Spleen (tissue), 11 donors: ENCODE data around the gene KIAA1143. TPM values are rescaled to one million over a fixed set of nuclear protein-coding genes. Genes with fewer than 3 reads are reported as not detected.

Experiments
- DNase-seq: peaks from one replicate; pipeline ENCODE4 v3.0.0-alpha.2; 2020
- H3K27ac ChIP-seq, 8 donors: fragments of 200-600 bp; sonication (generic) in 7 of 8; 1 replicate in 4 of 8; 2 replicates in 4 of 8; pipeline versions ENCODE4 v1.5.0 to v1.8.0; 2016 to 2021; ENCODE audit warnings: inconsistent platforms in 4 of 8, mild to moderate bottlenecking in 4 of 8, moderate library complexity in 1 of 8
- H3K27me3 ChIP-seq, 7 donors: fragments of 200-600 bp; sonication (generic) in 6 of 7; replicated peaks in 1 of 7; 1 replicate in 4 of 7; 2 replicates in 3 of 7; pipeline versions ENCODE4 v1.5.0 to v1.8.0; 2016 to 2021; ENCODE audit warnings: inconsistent platforms in 3 of 7, mild to moderate bottlenecking in 1 of 7
- H3K36me3 ChIP-seq, 6 donors: fragments of 200-600 bp; sonication (generic) in 5 of 6; 1 replicate in 4 of 6; 2 replicates in 2 of 6; pipeline versions ENCODE4 v1.5.0 to v1.8.0; 2016 to 2021; ENCODE audit warnings: inconsistent platforms in 2 of 6
- H3K4me1 ChIP-seq, 6 donors: fragments of 200-600 bp; sonication (generic) in 5 of 6; 1 replicate in 3 of 6; 2 replicates in 3 of 6; pipeline versions ENCODE4 v1.5.0 to v1.8.0; 2016 to 2021; ENCODE audit warnings: inconsistent platforms in 3 of 6
- H3K4me3 ChIP-seq, 8 donors: fragments of 200-600 bp; sonication (generic) in 7 of 8; 1 replicate in 4 of 8; 2 replicates in 4 of 8; pipeline versions ENCODE4 v1.5.0 to v1.8.0; 2016 to 2021; ENCODE audit warnings: inconsistent platforms in 4 of 8, mild to moderate bottlenecking in 4 of 8, moderate library complexity in 2 of 8
- H3K9me3 ChIP-seq, 8 donors: fragments of 200-600 bp; sonication (generic) in 7 of 8; 1 replicate in 4 of 8; 2 replicates in 4 of 8; pipeline versions ENCODE4 v1.5.0 to v1.8.0; 2016 to 2021; ENCODE audit warnings: inconsistent platforms in 4 of 8
- POLR2A ChIP-seq, 3 donors: fragments of 450-650 bp; IDR thresholded peaks; one replicate each; pipeline ENCODE4 v1.5.1; 2017; ENCODE audit warnings: antibody characterized with exemption in 3 of 3, mild to moderate bottlenecking in 1 of 3
- POLR2AphosphoS5 ChIP-seq, 3 donors: sonication (generic); formaldehyde crosslinking; IDR thresholded peaks; one replicate each; pipeline ENCODE4 v1.5.1; 2017; ENCODE audit warnings: antibody characterized with exemption in 3 of 3
- WGBS, 5 donors: extraction: QIAGEN DNeasy Blood & Tissue Kit in 3 of 5; methylation state at CpG; one replicate each; pipeline versions ENCODE4 v1.1.5 to v1.1.7; 2013 to 2018; 5-methylcytosine and 5-hydroxymethylcytosine counted together
- intact Hi-C: fragments of 100-400 bp; cut with DNase I; formaldehyde crosslinking; loops from one replicate; pipeline ENCODE4 v1.15.0; 2023; ENCODE audit warnings: low total_unique reads
- polyA plus RNA-seq, 3 donors: library from polyadenylated mRNA; stranded (reverse); fragments of 200-250 nt; gene quantifications; one replicate each; pipeline ENCODE4 v1.2.1, GENCODE V29; 2013
- total RNA-seq, 7 donors: library from RNA; depleted of rRNA in 3 of 7; stranded (reverse); fragments of >200 nt in 3 of 7; fragmentation: NEBNext Ultra II Directional in 4 of 7; extraction: Animal tissue kit (Norgen Biotek cat#: 25700) in 4 of 7; gene quantifications; one replicate each; pipeline versions ENCODE4 v1.1.0 to v1.2.1, GENCODE V29; 2016 to 2021
- TF ChIP-seq, protein P1 (sequence below), 11 experiments: fragments of 200-600 bp in 7 of 11; fragments of 450-650 bp in 4 of 11; sonication (generic) in 4 of 11; IDR thresholded peaks in 8 of 11; conservative IDR thresholded peaks in 3 of 11; 1 replicate in 7 of 11; 2 replicates in 4 of 11; pipeline versions ENCODE4 v1.4.0 to v1.8.0; 2016 to 2021; ENCODE audit warnings: antibody characterized with exemption in 11 of 11, inconsistent platforms in 4 of 11, mild to moderate bottlenecking in 1 of 11
- donor health status: healthy with polysubstance abuse.
- donor health status: DM: no; HTN: no; CAD: no; lungs with moderate emphysema.
- donor health status: DM: no; HTN: no; CAD: no.
- donor health status: Bipolar disorder and iron deficiency.
- donor health status: healthy.
- donor health status: DM: no; HTN: no; CAD: no.
- donor health status: DM: yes; HTN: yes; CAD: no.

Gene KIAA1143
- total and polyA plus RNA-seq, 10 donors: 6.8 to 25.6 (median 21.1) TPM

GRCh38 chr3:44712455-44713075 lies 48.9 kb downstream of the KIAA1143 start, which contains the start of gene ZNF502:
Gene ZNF502, plus strand, starts transcription at chr3:44712660. Its CDS starts 7,602 bp downstream, at chr3:44720262.
- Histone ChIP-seq H3K36me3 (peaks cover 0 to 27% (median 4%) of the 10 kb centered on the region in 6 donors), H3K4me1 (peaks cover 0 to 11% (median 6%) of the 10 kb centered on the region in 6 donors), H3K9me3 (peaks cover 9 to 89% (median 65%) of the 10 kb centered on the region in 8 donors), H3K4me3 (peak within 1 kb of the TSS; percentile 41 to 89 (median 72)), H3K27ac (peak within 1 kb of the TSS in 7 of 8 donors; percentile 68 to 79 (median 72)), H3K27me3 (peaks cover 0 to 21% (median 0%) of the 10 kb centered on the region in 7 donors)
- 3 to 5% (median 4%) methylated on average over 33 to 36 of the region's 36 CpGs for WGBS, 5 donors
- TF ChIP-seq POLR2AphosphoS5 (IDR thresholded peaks at IDR 0.05) (peak; percentile 72 to 83 (median 78)), POLR2A (IDR thresholded peaks at IDR 0.05) (no peak)
- TF ChIP-seq, protein P1, sequence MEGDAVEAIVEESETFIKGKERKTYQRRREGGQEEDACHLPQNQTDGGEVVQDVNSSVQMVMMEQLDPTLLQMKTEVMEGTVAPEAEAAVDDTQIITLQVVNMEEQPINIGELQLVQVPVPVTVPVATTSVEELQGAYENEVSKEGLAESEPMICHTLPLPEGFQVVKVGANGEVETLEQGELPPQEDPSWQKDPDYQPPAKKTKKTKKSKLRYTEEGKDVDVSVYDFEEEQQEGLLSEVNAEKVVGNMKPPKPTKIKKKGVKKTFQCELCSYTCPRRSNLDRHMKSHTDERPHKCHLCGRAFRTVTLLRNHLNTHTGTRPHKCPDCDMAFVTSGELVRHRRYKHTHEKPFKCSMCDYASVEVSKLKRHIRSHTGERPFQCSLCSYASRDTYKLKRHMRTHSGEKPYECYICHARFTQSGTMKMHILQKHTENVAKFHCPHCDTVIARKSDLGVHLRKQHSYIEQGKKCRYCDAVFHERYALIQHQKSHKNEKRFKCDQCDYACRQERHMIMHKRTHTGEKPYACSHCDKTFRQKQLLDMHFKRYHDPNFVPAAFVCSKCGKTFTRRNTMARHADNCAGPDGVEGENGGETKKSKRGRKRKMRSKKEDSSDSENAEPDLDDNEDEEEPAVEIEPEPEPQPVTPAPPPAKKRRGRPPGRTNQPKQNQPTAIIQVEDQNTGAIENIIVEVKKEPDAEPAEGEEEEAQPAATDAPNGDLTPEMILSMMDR (IDR thresholded peaks at IDR 0.05 in 8 of 11, conservative IDR thresholded peaks at IDR 0.05 in 3 of 11): peak in 8 of 11 experiments; percentile 5 to 47 (median 33)
- intact Hi-C loops: no loop called here
- peak; percentile 89 for DNase-seq

Other genes starting within 250 kb of the KIAA1143 start
- gene ZKSCAN7, start 206.4 kb downstream of the KIAA1143 start, total RNA-seq: 1 to 10 TPM; 3.9 to 6.0 (median 5.1) TPM
- 1 to 10 TPM; 1.8 to 2.2 (median 1.9) TPM for gene ZKSCAN7, start 206.4 kb downstream of the KIAA1143 start, polyA plus RNA-seq
- gene ZNF660, start 176.7 kb downstream of the KIAA1143 start, total RNA-seq: 1 to 10 TPM; 2.7 to 5.4 (median 4.3) TPM
- gene ZNF660, start 176.7 kb downstream of the KIAA1143 start, polyA plus RNA-seq: under 1 TPM; 0.61 to 0.80 (median 0.62) TPM
- gene ZNF197, start 136.6 kb downstream of the KIAA1143 start, total RNA-seq: 10 to 100 TPM; 13.1 to 21.0 (median 17.4) TPM
- gene ZNF197, start 136.6 kb downstream of the KIAA1143 start, polyA plus RNA-seq: 1 to 10 TPM; 4.9 to 6.7 (median 6.1) TPM
- 10 to 100 TPM in 6 of 7 donors, 1 to 10 TPM in 1; 9.8 to 19.3 (median 14.2) TPM for gene ZNF35, start 112.9 kb downstream of the KIAA1143 start, total RNA-seq
- 1 to 10 TPM; 2.5 to 4.3 (median 3.5) TPM for gene ZNF35, start 112.9 kb downstream of the KIAA1143 start, polyA plus RNA-seq
- 1 to 10 TPM; 3.2 to 5.9 (median 4.9) TPM for gene ZNF502, start 49.0 kb downstream of the KIAA1143 start, total RNA-seq
- gene ZNF502, start 49.0 kb downstream of the KIAA1143 start, polyA plus RNA-seq: 1 to 10 TPM; 2.8 to 3.6 (median 3.6) TPM
- 1 to 10 TPM; 5.0 to 8.5 (median 5.6) TPM for gene ZNF501, start 32.0 kb downstream of the KIAA1143 start, total RNA-seq
- 1 to 10 TPM; 1.5 to 2.0 (median 1.8) TPM for gene ZNF501, start 32.0 kb downstream of the KIAA1143 start, polyA plus RNA-seq
- 1 to 10 TPM; 1.0 to 5.2 (median 3.2) TPM for gene KIF15, start 175 bp upstream of the KIAA1143 start, total RNA-seq
- gene KIF15, start 175 bp upstream of the KIAA1143 start, polyA plus RNA-seq: 1 to 10 TPM in 2 of 3 donors, under 1 TPM in 1; 0.74 to 4.2 (median 1.2) TPM
- gene TMEM42, start 100.3 kb upstream of the KIAA1143 start, total RNA-seq: 10 to 100 TPM in 6 of 7 donors, 1 to 10 TPM in 1; 9.5 to 15.8 (median 14.3) TPM
- 10 to 100 TPM; 28.8 to 32.4 (median 30.8) TPM for gene TMEM42, start 100.3 kb upstream of the KIAA1143 start, polyA plus RNA-seq
- gene TGM4, start 113.0 kb upstream of the KIAA1143 start, total RNA-seq: not detected
- gene TGM4, start 113.0 kb upstream of the KIAA1143 start, polyA plus RNA-seq: not detected
- gene ZDHHC3, start 214.6 kb upstream of the KIAA1143 start, total RNA-seq: 10 to 100 TPM; 57.3 to 79.2 (median 70.1) TPM
- gene ZDHHC3, start 214.6 kb upstream of the KIAA1143 start, polyA plus RNA-seq: 10 to 100 TPM; 15.2 to 25.3 (median 17.4) TPM
- 10 to 100 TPM; 28.4 to 42.8 (median 33.6) TPM for gene EXOSC7, start 214.6 kb upstream of the KIAA1143 start, total RNA-seq
- 10 to 100 TPM; 32.1 to 43.7 (median 43.1) TPM for gene EXOSC7, start 214.6 kb upstream of the KIAA1143 start, polyA plus RNA-seq